22Rv1 (cell line): ENCODE measurements around the gene GALNT1.
"Not testable (repeated sequence)": the region's sequence is repeated elsewhere in the genome, so short reads cannot be mapped to it uniquely, and the experiment has no call there.

Experiments
- H3K27ac ChIP-seq: fragments of 450-650 bp; 2 replicates; pipeline ENCODE4 v1.5.1; 2017
- CTCF ChIP-seq: fragments of 450-650 bp; IDR thresholded peaks from 2 replicates; pipeline ENCODE4 v1.5.1; 2017; ENCODE audit warnings: mild to moderate bottlenecking
- ZFX ChIP-seq: fragments of 450-650 bp; IDR thresholded peaks from 2 replicates; pipeline ENCODE4 v1.6.1; 2017; ENCODE audit warnings: antibody characterized with exemption, borderline replicate concordance

The GALNT1 gene

DNA sequence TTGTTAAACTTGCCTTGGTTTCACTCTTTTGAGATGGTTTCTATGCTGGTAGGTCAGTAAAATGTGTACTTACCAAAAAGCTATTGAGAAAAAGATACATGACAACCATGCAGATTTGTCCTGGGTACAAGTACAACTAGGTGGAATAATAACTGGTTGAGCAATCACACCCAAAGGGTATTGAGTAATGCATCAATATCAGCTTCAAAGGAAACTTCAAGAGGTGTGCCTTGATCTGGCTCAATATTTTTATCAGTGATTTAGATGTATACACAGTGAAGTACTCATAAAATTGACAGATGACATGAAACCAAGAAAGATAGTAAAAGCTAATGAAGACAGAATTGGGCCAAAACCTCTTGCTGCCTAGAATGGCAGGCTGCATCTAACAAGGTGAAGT, 21.7 kb upstream of the GALNT1 start:
- no peak for TF ChIP-seq ZFX
- TF ChIP-seq CTCF: no peak
- H3K27ac ChIP-seq: no peak overlapping the region

DNA sequence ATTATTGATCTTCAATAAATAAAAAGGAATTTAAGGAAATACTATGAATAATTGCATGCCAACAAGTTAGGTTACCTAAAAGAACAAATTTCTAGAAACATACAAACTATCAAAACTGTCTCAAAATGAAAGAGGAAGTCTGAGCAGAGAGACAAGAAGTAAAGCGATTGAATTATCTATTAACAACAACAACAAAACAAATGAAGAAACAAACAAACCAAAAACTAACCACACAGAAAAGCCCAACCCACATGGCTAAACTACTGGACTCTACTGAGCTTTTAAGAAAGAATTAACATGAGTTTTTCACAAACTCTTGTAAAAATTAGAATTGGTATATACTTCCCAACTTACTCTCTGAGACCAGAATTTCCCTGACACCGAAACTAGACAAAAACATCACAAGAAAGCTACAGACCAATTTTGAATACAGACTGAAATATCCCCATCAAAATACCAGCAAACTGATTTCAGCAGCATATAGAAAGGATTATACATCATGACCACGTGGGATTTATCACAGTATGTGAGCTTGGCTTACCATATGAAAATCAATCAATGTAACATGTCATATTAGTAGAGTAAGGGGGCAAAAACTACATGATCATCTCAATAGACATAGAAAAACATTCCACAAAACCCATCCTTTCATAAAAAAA, 16.6 kb upstream of the GALNT1 start:
- no peak for TF ChIP-seq ZFX
- no peak for TF ChIP-seq CTCF
- no peak overlapping the region for H3K27ac ChIP-seq

DNA sequence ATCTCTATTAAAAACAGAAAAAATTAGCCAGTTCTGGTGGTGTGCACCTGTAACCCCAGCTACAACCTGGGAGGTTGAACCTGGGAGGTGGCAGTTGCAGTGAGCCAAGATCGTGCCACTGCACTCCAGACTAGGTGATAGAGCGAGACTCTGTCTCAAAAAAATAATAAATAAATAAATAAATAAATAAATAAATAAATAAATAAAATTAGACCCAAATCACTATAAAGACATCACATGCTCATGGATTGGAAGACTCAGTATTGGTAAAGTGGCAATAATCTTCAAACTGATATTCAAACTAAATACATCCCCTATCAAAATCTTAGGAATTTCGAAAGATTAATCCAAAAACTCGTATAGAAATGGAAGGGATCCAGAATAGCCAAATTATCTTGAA, 15.5 kb upstream of the GALNT1 start:
- TF ChIP-seq CTCF: no peak
- TF ChIP-seq ZFX: no peak
- H3K27ac ChIP-seq: no peak overlapping the region

DNA sequence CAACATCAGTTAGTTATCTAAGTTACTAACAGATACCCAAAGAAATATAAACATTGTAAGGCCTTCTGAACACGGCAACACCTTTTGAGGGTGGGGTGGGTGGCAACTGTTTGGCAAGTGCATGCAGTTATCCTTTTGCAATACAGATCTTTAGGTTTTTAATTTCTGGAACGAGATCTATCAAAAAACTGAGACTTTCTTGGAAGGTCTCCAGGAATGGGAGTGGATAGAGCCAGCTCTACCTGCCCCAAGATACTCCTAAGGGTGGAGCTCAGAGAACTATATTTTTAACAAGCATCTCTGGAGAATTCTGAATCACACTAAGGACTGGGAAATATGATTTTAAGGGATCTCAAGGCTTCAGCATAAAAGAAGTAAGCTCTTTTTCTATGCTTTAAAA, 11.4 kb upstream of the GALNT1 start:
- TF ChIP-seq ZFX (no peak), CTCF (no peak)
- no peak overlapping the region for H3K27ac ChIP-seq

DNA sequence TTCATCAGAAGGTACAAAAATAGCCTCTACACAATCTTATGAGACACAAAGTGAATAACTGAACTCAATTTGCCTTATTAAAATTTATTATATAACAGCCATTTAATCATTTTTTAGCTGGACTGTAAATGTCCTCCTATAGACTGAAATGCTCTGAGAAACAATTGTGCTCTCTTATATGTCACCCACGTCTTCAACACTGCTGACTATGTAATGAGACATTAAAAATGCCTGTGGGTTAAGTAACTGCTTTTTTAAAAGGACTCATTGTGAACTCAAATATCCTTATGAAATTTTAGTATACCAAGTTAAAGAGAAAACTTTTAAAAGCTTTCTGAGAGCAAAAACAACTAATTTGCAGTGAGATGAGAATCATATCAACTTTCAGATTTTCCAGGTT, 10.4 kb upstream of the GALNT1 start:
- TF ChIP-seq CTCF: no peak
- no peak for TF ChIP-seq ZFX
- no peak overlapping the region for H3K27ac ChIP-seq

DNA sequence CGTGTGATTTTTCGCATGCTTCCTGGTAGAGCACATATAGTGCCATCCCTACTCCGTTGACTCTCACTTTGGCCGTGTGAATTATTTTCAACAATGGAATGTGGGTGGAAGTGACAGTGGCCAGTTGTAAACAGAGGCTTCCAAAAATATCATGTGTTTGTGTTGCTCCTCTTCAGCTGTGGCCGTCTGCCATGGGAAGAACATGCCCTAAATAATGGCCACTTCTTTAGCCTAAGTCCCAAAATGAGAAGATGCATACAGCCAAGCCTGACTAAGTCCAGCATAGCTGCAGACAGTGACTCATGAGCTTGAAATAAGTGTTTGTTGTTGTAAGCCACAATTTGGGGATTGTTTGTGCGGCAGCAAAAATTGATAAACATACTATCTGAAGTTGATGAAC, 8.9 kb upstream of the GALNT1 start:
- H3K27ac ChIP-seq: no peak overlapping the region
- TF ChIP-seq ZFX (no peak), CTCF (no peak)

DNA sequence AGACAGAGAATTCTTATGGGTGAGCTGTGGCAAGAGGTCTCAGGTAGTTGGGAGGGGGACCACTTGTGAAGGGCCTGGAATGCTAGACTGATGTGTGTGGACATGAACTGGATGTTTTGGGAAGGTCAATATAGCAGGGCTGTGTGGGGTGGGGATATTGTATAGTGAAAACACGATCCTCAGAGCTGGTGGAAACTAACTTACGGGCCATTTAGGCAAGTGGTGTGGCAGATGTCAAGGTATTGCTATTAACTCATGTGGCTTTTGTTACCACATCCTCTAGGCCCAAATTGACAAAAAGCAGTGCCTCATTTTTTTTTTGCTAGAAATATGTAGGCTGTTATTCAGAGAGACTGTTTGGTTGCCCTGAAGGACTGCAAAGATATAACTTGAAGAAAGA, 8.0 kb upstream of the GALNT1 start:
- no peak overlapping the region for H3K27ac ChIP-seq
- TF ChIP-seq CTCF (no peak), ZFX (no peak)

DNA sequence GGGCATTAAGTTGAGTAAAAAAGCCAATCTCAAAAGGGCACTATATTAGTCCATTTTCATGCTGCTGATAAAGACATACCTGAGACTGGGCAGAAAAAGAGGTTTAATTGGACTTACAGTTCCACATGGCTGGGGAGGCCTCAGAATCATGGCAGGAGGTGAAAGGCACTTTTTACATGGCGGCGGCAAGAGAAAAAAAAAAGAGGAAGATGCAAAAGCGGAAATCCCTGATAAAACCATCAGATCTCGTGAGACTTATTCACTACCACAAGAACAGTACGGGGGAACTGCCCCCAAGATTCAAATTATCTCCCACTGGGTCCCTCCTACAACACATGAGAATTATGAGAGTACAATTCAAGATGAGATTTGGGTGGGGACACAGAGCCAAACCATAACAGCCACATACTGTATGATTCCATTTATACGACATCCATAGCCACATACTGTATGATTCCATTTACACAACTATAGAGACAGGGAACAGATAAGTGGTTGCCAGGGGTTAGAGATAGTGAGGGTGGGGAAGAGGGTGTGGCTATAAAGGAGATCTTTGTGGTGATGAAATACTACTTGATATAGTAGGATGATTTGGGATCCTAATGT, 5.2 kb upstream of the GALNT1 start:
- not testable (repeated sequence) for H3K27ac ChIP-seq
